SK-N-SH treated with all-trans-retinoic acid at 6 μM for 48 hours (cell line): ENCODE data around the gene AGT.

Experiments used
- ATAC-seq: fragments of 200-7000 bp; cut with Tn5 transposase; 3 replicates; pipeline ENCODE4 v1.9.1; 2020; ENCODE audit warnings: mild to moderate bottlenecking, moderate library complexity
- ARNTL ChIP-seq: fragments of 450-650 bp; formaldehyde crosslinking; IDR thresholded peaks from 2 replicates; pipeline ENCODE4 v1.5.0; 2020; ENCODE audit warnings: low read depth, mild to moderate bottlenecking, moderate library complexity, borderline replicate concordance
- BACH2 ChIP-seq: fragments of 250-450 bp; sonication (Bioruptor Pico); IDR thresholded peaks from 2 replicates; pipeline ENCODE4 v1.9.0; 2021; ENCODE audit warnings: mild to moderate bottlenecking, borderline replicate concordance
- CREB5 ChIP-seq: fragments of 250-450 bp; sonication (Bioruptor Pico); IDR thresholded peaks from 2 replicates; pipeline ENCODE4 v1.5.1; 2020; ENCODE audit warnings: low read depth, mild to moderate bottlenecking, moderate library complexity
- CSDC2 ChIP-seq: fragments of 250-450 bp; sonication (Bioruptor Pico); IDR thresholded peaks from 2 replicates; pipeline ENCODE4 v1.5.0; 2020; ENCODE audit warnings: mild to moderate bottlenecking, moderate library complexity
- CSRNP3 ChIP-seq: fragments of 250-450 bp; sonication (Bioruptor Pico); IDR thresholded peaks from 2 replicates; pipeline ENCODE4 v1.5.1; 2021; ENCODE audit warnings: mild to moderate bottlenecking, moderate library complexity
- ESRRG ChIP-seq: fragments of 250-450 bp; sonication (Bioruptor Pico); IDR thresholded peaks from 2 replicates; pipeline ENCODE4 v1.6.1; 2021; ENCODE audit warnings: mild to moderate bottlenecking
- ISL1 ChIP-seq: fragments of 250-450 bp; sonication (Bioruptor Pico); IDR thresholded peaks from 2 replicates; pipeline ENCODE4 v2.1.2; 2022; ENCODE audit warnings: mild to moderate bottlenecking, moderate library complexity
- OSR1 ChIP-seq: fragments of 250-450 bp; sonication (Bioruptor Pico); IDR thresholded peaks from 2 replicates; pipeline ENCODE4 v1.8.0; 2022; ENCODE audit warnings: moderate library complexity, mild to moderate bottlenecking, inconsistent platforms
- PATZ1 ChIP-seq: fragments of 250-450 bp; sonication (Bioruptor Pico); IDR thresholded peaks from 2 replicates; pipeline ENCODE4 v1.8.0; 2020; ENCODE audit warnings: mild to moderate bottlenecking, moderate library complexity, borderline replicate concordance
- POU6F1 ChIP-seq: fragments of 250-450 bp; sonication (Bioruptor Pico); IDR thresholded peaks from 2 replicates; pipeline ENCODE4 v1.8.0; 2021; ENCODE audit warnings: low read depth, mild to moderate bottlenecking, moderate library complexity, borderline replicate concordance
- PPARA ChIP-seq: fragments of 250-450 bp; sonication (Bioruptor Pico); IDR thresholded peaks from 2 replicates; pipeline ENCODE4 v1.5.0; 2020; ENCODE audit warnings: mild to moderate bottlenecking, borderline replicate concordance
- RARB ChIP-seq: fragments of 250-450 bp; sonication (Bioruptor Pico); IDR thresholded peaks from 2 replicates; pipeline ENCODE4 v1.8.0; 2021; ENCODE audit warnings: mild to moderate bottlenecking, moderate library complexity
- SNAI2 ChIP-seq: fragments of 250-450 bp; sonication (Bioruptor Pico); IDR thresholded peaks from 2 replicates; pipeline ENCODE4 v1.5.0; 2020; ENCODE audit warnings: mild to moderate bottlenecking, moderate library complexity
- TCF4 ChIP-seq: fragments of 250-450 bp; sonication (Bioruptor Pico); IDR thresholded peaks from 2 replicates; pipeline ENCODE4 v1.8.0; 2021; ENCODE audit warnings: mild to moderate bottlenecking, moderate library complexity, borderline replicate concordance
- TOX ChIP-seq: fragments of 250-450 bp; sonication (Bioruptor Pico); IDR thresholded peaks from 2 replicates; pipeline ENCODE4 v1.8.0; 2021; ENCODE audit warnings: mild to moderate bottlenecking, moderate library complexity, borderline replicate concordance
- TSHZ2 ChIP-seq: fragments of 250-450 bp; sonication (Bioruptor Pico); IDR thresholded peaks from 2 replicates; pipeline ENCODE4 v1.5.0; 2020; ENCODE audit warnings: mild to moderate bottlenecking, moderate library complexity
- ZC3H10 ChIP-seq: fragments of 250-450 bp; sonication (Bioruptor Pico); IDR thresholded peaks from 2 replicates; pipeline ENCODE4 v1.5.1; 2021; ENCODE audit warnings: mild to moderate bottlenecking, moderate library complexity
- ZFP3 ChIP-seq: fragments of 250-450 bp; sonication (Bioruptor Pico); IDR thresholded peaks from 2 replicates; pipeline ENCODE4 v1.5.0; 2020; ENCODE audit warnings: mild to moderate bottlenecking, moderate library complexity
- ZFP30 ChIP-seq: fragments of 450-650 bp; formaldehyde crosslinking; IDR thresholded peaks from 2 replicates; pipeline ENCODE4 v1.5.0; 2022; ENCODE audit warnings: mild to moderate bottlenecking, moderate library complexity
- ZNF565 ChIP-seq: fragments of 450-650 bp; formaldehyde crosslinking; conservative IDR thresholded peaks from 2 replicates; pipeline ENCODE4 v1.5.0; 2020; ENCODE audit warnings: low read depth, mild to moderate bottlenecking, moderate library complexity
- ZNF70 ChIP-seq: fragments of 450-650 bp; formaldehyde crosslinking; IDR thresholded peaks from 2 replicates; pipeline ENCODE4 v1.5.0; 2020; ENCODE audit warnings: mild to moderate bottlenecking, moderate library complexity
- ZNF8 ChIP-seq: fragments of 450-650 bp; formaldehyde crosslinking; IDR thresholded peaks from 2 replicates; pipeline ENCODE4 v1.5.0; 2020; ENCODE audit warnings: mild to moderate bottlenecking, moderate library complexity

AGT gene

GRCh38 chr1:230704830-230705229 is 9.1 kb downstream of the AGT start:
- TF ChIP-seq ZFP3, result no peak
- TF ChIP-seq CSDC2 (CRISPR knock-in tag), result no peak
- TF ChIP-seq RARB (CRISPR knock-in tag), result no peak
- no peak for TF ChIP-seq TCF4
- no peak for TF ChIP-seq CSRNP3
- TF ChIP-seq BACH2, result no peak
- no peak for TF ChIP-seq ZNF565 (CRISPR knock-in tag)
- no peak for TF ChIP-seq ARNTL (CRISPR knock-in tag)
- no peak for TF ChIP-seq PPARA (CRISPR knock-in tag)
- TF ChIP-seq PATZ1, result no peak
- no peak for TF ChIP-seq ZNF70 (CRISPR knock-in tag)
- no peak for TF ChIP-seq TOX (CRISPR knock-in tag)
- no peak for TF ChIP-seq TSHZ2 (CRISPR knock-in tag)
- no peak for TF ChIP-seq ESRRG (CRISPR knock-in tag)
- no peak for TF ChIP-seq ISL1 (CRISPR knock-in tag)
- TF ChIP-seq POU6F1 (CRISPR knock-in tag), result no peak
- no peak for TF ChIP-seq ZNF8 (CRISPR knock-in tag)
- no peak for TF ChIP-seq ZC3H10 (CRISPR knock-in tag)
- no peak for TF ChIP-seq CREB5 (CRISPR knock-in tag)
- ATAC-seq, result no peak

- no peak for TF ChIP-seq ZFP30 (CRISPR knock-in tag)
- TF ChIP-seq ESRRG (CRISPR knock-in tag), result no peak
- TF ChIP-seq BACH2, result no peak
- no peak for TF ChIP-seq OSR1 (CRISPR knock-in tag)
- no peak for TF ChIP-seq TOX (CRISPR knock-in tag)
- TF ChIP-seq POU6F1 (CRISPR knock-in tag), result no peak
- TF ChIP-seq SNAI2 (CRISPR knock-in tag), result no peak
- TF ChIP-seq PPARA (CRISPR knock-in tag), result no peak
- TF ChIP-seq ZC3H10 (CRISPR knock-in tag), result no peak
- no peak for TF ChIP-seq CREB5 (CRISPR knock-in tag)
- TF ChIP-seq ZFP3, result no peak
- no peak for TF ChIP-seq CSRNP3
- ATAC-seq, result no peak
These were observed 10.1 kb downstream of the AGT start for GRCh38 chr1:230703679-230704385.
